ENCODE data around the gene XRN1. TPM values are rescaled to one million over a fixed set of nuclear protein-coding genes. Genes with fewer than 3 reads are reported as not detected.
"Not testable (repeated sequence)": the region's sequence is repeated elsewhere in the genome, so short reads cannot be mapped to it uniquely, and the experiment has no call there.

The XRN1 gene
- total RNA-seq, 4 donors from 2014 or later: 43.2 to 148 (median 61.8) TPM

- Histone ChIP-seq H3K27me3 (no peaks in the 10 kb centered on the region), H3K27ac (peak overlapping the region; percentile 97 to 99 (median 98)), H3K4me1 (peaks cover 10 to 14% of the 10 kb centered on the region in 2 donors), H3K4me3 (replicated peaks in 1 of 3) (peak overlapping the region; percentile 87 to 100 (median 92)), H3K36me3 (no peaks in the 10 kb centered on the region), H3K9me3 (no peaks in the 10 kb centered on the region)
- DNase-seq: peak; percentile 47 to 50
- no peak for TF ChIP-seq POLR2A (IDR thresholded peaks at IDR 0.05)
- TF ChIP-seq CTCF (IDR thresholded peaks at IDR 0.05): no peak
- intact Hi-C loops (cut with DNase I): no loop called here
- 0 to 1% methylated on average over 30 to 35 of the region's 35 CpGs for WGBS, 2 donors
Measured at GRCh38 chr3:142447301-142447851, 461 bp downstream of the XRN1 start.

GRCh38 chr3:142445816-142446254, 2.0 kb downstream of the XRN1 start:
- intact Hi-C loops (cut with DNase I): no loop called here
- H3K27ac ChIP-seq: no peak overlapping the region

GRCh38 chr3:142444343-142444742, 3.5 kb downstream of the XRN1 start:
- no peak for DNase-seq
- Histone ChIP-seq H3K27me3 (no peaks in the 10 kb centered on the region), H3K9me3 (no peaks in the 10 kb centered on the region), H3K4me3 (replicated peaks in 1 of 3) (no peak overlapping the region), H3K36me3 (no peaks in the 10 kb centered on the region), H3K4me1 (peaks cover 10 to 14% of the 10 kb centered on the region in 2 donors), H3K27ac (no peak overlapping the region)
- WGBS, 2 donors: 94 to 96% methylated on average over 11 of the region's 11 CpGs
- no peak for TF ChIP-seq POLR2A (IDR thresholded peaks at IDR 0.05)
- no peak for TF ChIP-seq CTCF (IDR thresholded peaks at IDR 0.05)
- intact Hi-C loops (cut with DNase I): no loop called here

More at GRCh38 chr3:142445816-142446254, 2.0 kb downstream of the XRN1 start:
- TF ChIP-seq CTCF (IDR thresholded peaks at IDR 0.05) (no peak), POLR2A (IDR thresholded peaks at IDR 0.05) (no peak)
- no peaks in the 10 kb centered on the region for H3K9me3 ChIP-seq
- no peak for DNase-seq
- H3K27me3 ChIP-seq: no peaks in the 10 kb centered on the region
- WGBS, 2 donors: 82 to 87% methylated on average over 6 of the region's 6 CpGs
- H3K36me3 ChIP-seq: no peaks in the 10 kb centered on the region
- peaks cover 10 to 14% of the 10 kb centered on the region in 2 donors for H3K4me1 ChIP-seq
- no peak overlapping the region for H3K4me3 ChIP-seq (replicated peaks in 1 of 3)

- H3K4me3 ChIP-seq (replicated peaks in 1 of 3); DNase-seq; H3K27ac ChIP-seq; H3K27me3 ChIP-seq; H3K9me3 ChIP-seq; intact Hi-C loops (cut with DNase I); H3K36me3 ChIP-seq: not testable (repeated sequence)
- peaks cover 10 to 14% of the 10 kb centered on the region in 2 donors for H3K4me1 ChIP-seq
- WGBS, 2 donors: 98 to 100% methylated on average over 11 to 12 of the region's 12 CpGs
Measured at GRCh38 chr3:142443060-142443459, 4.8 kb downstream of the XRN1 start.

GRCh38 chr3:142439499-142440220, 8.2 kb downstream of the XRN1 start:
- 89 to 94% methylated on average over 12 to 15 of the region's 15 CpGs for WGBS, 2 donors
- H3K4me1 ChIP-seq; intact Hi-C loops (cut with DNase I); H3K4me3 ChIP-seq (replicated peaks in 1 of 3); H3K36me3 ChIP-seq; H3K9me3 ChIP-seq; H3K27me3 ChIP-seq; H3K27ac ChIP-seq; DNase-seq: not testable (repeated sequence)

- DNase-seq; intact Hi-C loops (cut with DNase I); H3K9me3 ChIP-seq; H3K4me3 ChIP-seq (replicated peaks in 1 of 3); H3K27ac ChIP-seq; H3K36me3 ChIP-seq; H3K4me1 ChIP-seq; H3K27me3 ChIP-seq: not testable (repeated sequence)
- WGBS, 2 donors: 94 to 98% methylated on average over 11 of the region's 11 CpGs
Measured at GRCh38 chr3:142438096-142438495, 9.7 kb downstream of the XRN1 start.
